Measurements from ENCODE around the gene ZDHHC1. TPM values are rescaled to one million over a fixed set of nuclear protein-coding genes. Genes with fewer than 3 reads are reported as not detected.

The ZDHHC1 gene
- polyA plus RNA-seq, 1 of the 3 experiments (the other 2 are of a cell fraction), result 15.8 TPM

GRCh38 chr16:67451061-67451703 is 34.9 kb upstream of the ZDHHC1 start:
- 96% methylated on average over 12 of the region's 12 CpGs for WGBS (ENCODE audit: low lambda C conversion rate)
- no peaks in the 10 kb centered on the region for H3K27me3 ChIP-seq (ENCODE audit: insufficient read depth)
- POLR2A ChIA-PET, result interaction anchor here (0.8 kb wide), 1 partner anchor 8 kb away, joined by 3 read pairs; no protein-coding TSS in a partner anchor
- H3K36me3 ChIP-seq (replicated peaks in 1 of 2; ENCODE audit: control insufficient read depth in 1 of 2, insufficient read depth in 2 of 2, low read length in 1 of 2), result peaks cover 0 to 11% of the 10 kb centered on the region in 2 experiments
- H3K4me1 ChIP-seq (ENCODE audit: control insufficient read depth in 1 of 2, insufficient read depth in 2 of 2, low read depth in 1 of 2, low read length in 1 of 2), result peaks cover 0 to 12% of the 10 kb centered on the region in 2 experiments; a peak in 1 of 4 replicates
- H3K79me2 ChIP-seq (ENCODE audit: insufficient read depth), result no peaks in the 10 kb centered on the region; the same call in 1 of the 2 replicates
- no peak overlapping the region for H3K27ac ChIP-seq (ENCODE audit: low read depth in 2 of 2, low read length in 1 of 2)
- H3K4me3 ChIP-seq (ENCODE audit: low read depth in 2 of 2, low read length in 1 of 2), result no peak overlapping the region
- H3F3A ChIP-seq (replicated peaks; ENCODE audit: insufficient read depth), result no peaks in the 10 kb centered on the region
- no peak for DNase-seq
- no peaks in the 10 kb centered on the region for H3K9me3 ChIP-seq
- H3K9ac ChIP-seq, result no peak overlapping the region
- CTCF ChIA-PET, result interaction anchor here (0.8 to 2.9 kb wide), 6 partner anchors 9 to 124 kb away, joined by 3 to 9 read pairs (median 6); partner anchors contain the start of genes ATP6V0D1, KCTD19 and LRRC36
- H3K4me2 ChIP-seq, result no peak overlapping the region
- H2AFZ ChIP-seq (ENCODE audit: low read depth), result no peak overlapping the region
- H4K20me1 ChIP-seq (ENCODE audit: insufficient read depth), result peaks cover 26% of the 10 kb centered on the region
- no peak for TF ChIP-seq PBX3 (IDR thresholded peaks at IDR 0.05)
- no peak for TF ChIP-seq EZH2phosphoT487 (IDR thresholded peaks at IDR 0.05; ENCODE audit: borderline replicate concordance, low read depth)
- TF ChIP-seq EP300 (IDR thresholded peaks at IDR 0.05; ENCODE audit: borderline replicate concordance in 1 of 2, low read depth in 1 of 2, low read length in 1 of 2), result no peak
- TF ChIP-seq NRF1 (IDR thresholded peaks at IDR 0.05; ENCODE audit: low read depth, low read length), result no peak
- no peak for TF ChIP-seq POLR2AphosphoS5 (IDR thresholded peaks at IDR 0.05; ENCODE audit: low read depth, low read length)
- no peak for TF ChIP-seq FOXJ3 (CRISPR knock-in tag; IDR thresholded peaks at IDR 0.05)
- TF ChIP-seq RFX5 (IDR thresholded peaks at IDR 0.05; ENCODE audit: low read length), result no peak
- no peak for TF ChIP-seq GABPA (IDR thresholded peaks at IDR 0.05; ENCODE audit: low read depth)
- no peak for TF ChIP-seq MAX (IDR thresholded peaks at IDR 0.05; ENCODE audit: low read depth)
- TF ChIP-seq CTCF (IDR thresholded peaks at IDR 0.05), result no peak
- no peaks in the 10 kb centered on the region for H3K9me2 ChIP-seq

- ChIA-PET POLR2A (no interaction called here), CTCF (interaction anchor here (2.2 to 2.7 kb wide), 4 partner anchors 16 to 123 kb away, joined by 6 to 9 read pairs (median 8); partner anchors contain the start of genes ATP6V0D1, KCTD19 and LRRC36)
- H3F3A ChIP-seq (replicated peaks; ENCODE audit: insufficient read depth), result no peaks in the 10 kb centered on the region
- no peak overlapping the region for H3K4me3 ChIP-seq (ENCODE audit: low read depth in 2 of 2, low read length in 1 of 2)
- H3K9ac ChIP-seq, result no peak overlapping the region
- H3K4me1 ChIP-seq (ENCODE audit: control insufficient read depth in 1 of 2, insufficient read depth in 2 of 2, low read depth in 1 of 2, low read length in 1 of 2), result peaks cover 0 to 17% of the 10 kb centered on the region in 2 experiments; a peak in 1 of 4 replicates
- H3K27ac ChIP-seq (ENCODE audit: low read depth in 2 of 2, low read length in 1 of 2), result no peak overlapping the region
- no peaks in the 10 kb centered on the region for H3K27me3 ChIP-seq (ENCODE audit: insufficient read depth)
- H3K9me2 ChIP-seq, result no peaks in the 10 kb centered on the region
- peaks cover 0 to 11% of the 10 kb centered on the region in 2 experiments for H3K36me3 ChIP-seq (replicated peaks in 1 of 2; ENCODE audit: control insufficient read depth in 1 of 2, insufficient read depth in 2 of 2, low read length in 1 of 2)
- 100% methylated on average over 2 of the region's 3 CpGs for WGBS (ENCODE audit: low lambda C conversion rate)
- DNase-seq, result no peak
- H2AFZ ChIP-seq (ENCODE audit: low read depth), result no peak overlapping the region
- H3K9me3 ChIP-seq, result no peaks in the 10 kb centered on the region
- no peak overlapping the region for H3K4me2 ChIP-seq
- H3K79me2 ChIP-seq (ENCODE audit: insufficient read depth), result peaks cover 4% of the 10 kb centered on the region; the same call in 1 of the 2 replicates
- H4K20me1 ChIP-seq (ENCODE audit: insufficient read depth), result peaks cover 28% of the 10 kb centered on the region; the same call in 1 of the 2 replicates
- no peak for TF ChIP-seq NFIC (IDR thresholded peaks at IDR 0.05; ENCODE audit: borderline replicate concordance)
- no peak for TF ChIP-seq TCF12 (IDR thresholded peaks at IDR 0.05)
- no peak for TF ChIP-seq POLR2AphosphoS5 (IDR thresholded peaks at IDR 0.05; ENCODE audit: low read depth, low read length)
- no peak for TF ChIP-seq SMC3 (IDR thresholded peaks at IDR 0.05; ENCODE audit: low read depth, low read length)
- no peak for TF ChIP-seq USF1 (IDR thresholded peaks at IDR 0.05; ENCODE audit: borderline replicate concordance, low read depth)
- TF ChIP-seq GABPA (IDR thresholded peaks at IDR 0.05; ENCODE audit: low read depth), result no peak
- TF ChIP-seq REST (IDR thresholded peaks at IDR 0.05; ENCODE audit: low read depth, low read length), result no peak
- no peak for TF ChIP-seq FOXM1 (IDR thresholded peaks at IDR 0.05; ENCODE audit: low read depth)
These were observed 33.5 kb upstream of the ZDHHC1 start for GRCh38 chr16:67449739-67450138.
